ENCODE measurements around the gene DENND4A. TPM values are rescaled to one million over a fixed set of nuclear protein-coding genes. Genes with fewer than 3 reads are reported as not detected.

The DENND4A gene
- total and polyA plus RNA-seq, 9 of the 15 experiments (the other 6 are each of a cell fraction or from before 2014, with no cell fraction given) = 6.8 to 32.3 (median 19.9) TPM

GRCh38 chr15:65839985-65840384, 47.9 kb upstream of the DENND4A start:
- H3K4me3 ChIP-seq = no peak overlapping the region
- H3K9ac ChIP-seq (ENCODE audit: insufficient read depth in 1 of 2, low read depth in 2 of 2, low read length in 2 of 2) = 0 out of 4 replicates have a peak overlapping the region, but pooled peaks of 1 of the 2 experiments have one; percentile 13
- peak overlapping the region; percentile 52; the same call in 1 of the 2 replicates for H2AFZ ChIP-seq (ENCODE audit: low read depth, low read length)
- peak overlapping the region; percentile 46; the same call in 2 of the 3 replicates for H3K27ac ChIP-seq (ENCODE audit: extremely low read depth, low read depth, low read length)
- DNase-seq (ENCODE audit: extremely low read depth in 1 of 4, low spot score in 3 of 4) (no peak), ATAC-seq (no peak), FAIRE-seq (no peak)
- in situ Hi-C loops (cut with MboI) = no loop called here
- intact Hi-C loops (cut with micrococcal nuclease) = loop anchor here (5.0 kb wide), 1 partner anchor 203 kb away; no protein-coding TSS in a partner anchor
- H3K36me3 ChIP-seq (ENCODE audit: control insufficient read depth, insufficient read depth, low read length) = no peaks in the 10 kb centered on the region
- no peaks in the 10 kb centered on the region for H3K27me3 ChIP-seq (ENCODE audit: control insufficient read depth in 2 of 2, insufficient read depth in 2 of 2, low read length in 2 of 2)
- BruUV-seq (replicated peaks) = no TSS peak
- CTCF ChIA-PET (ENCODE audit: low intra/inter-chr PET ratio) = no interaction called here
- 30% methylated on average over 4 of the region's 4 CpGs for WGBS (ENCODE audit: insufficient coverage, low coverage, missing lambda C conversion rate)
- no peaks in the 10 kb centered on the region for H3K9me3 ChIP-seq (replicated peaks; ENCODE audit: control insufficient read depth, insufficient read depth, low read depth, low read length)
- no peaks in the 10 kb centered on the region for H3K79me2 ChIP-seq (ENCODE audit: control insufficient read depth, insufficient read depth, low read length)
- peak overlapping the region; percentile 43; the same call in 1 of the 2 replicates for H3K4me2 ChIP-seq (ENCODE audit: insufficient read depth, low read length)
- H3K4me1 ChIP-seq (replicated peaks in 1 of 2; ENCODE audit: control insufficient read depth in 2 of 2, insufficient read depth in 2 of 2, low read length in 2 of 2) = peaks cover 14 to 40% of the 10 kb centered on the region in 2 experiments
- no peaks in the 10 kb centered on the region for H4K20me1 ChIP-seq (replicated peaks; ENCODE audit: control insufficient read depth, insufficient read depth, low read length)
- POLR2A ChIA-PET = interaction anchor here (0.7 to 1.3 kb wide), 2 partner anchors 15 to 1566 kb away, joined by 3 read pairs; no protein-coding TSS in a partner anchor
- H3K9me1 ChIP-seq (ENCODE audit: control insufficient read depth, insufficient read depth, low read length) = no peaks in the 10 kb centered on the region
- TF ChIP-seq ZBTB2 (IDR thresholded peaks at IDR 0.05) (0 out of 2 replicates have a peak, but pooled peaks have one; percentile 17), STAT5A (IDR thresholded peaks at IDR 0.05; ENCODE audit: borderline replicate concordance, low read length) (no peak), L3MBTL2 (IDR thresholded peaks at IDR 0.05) (peak; percentile 1; the same call in 1 of the 2 replicates), ZNF133 (CRISPR knock-in tag; IDR thresholded peaks at IDR 0.05) (no peak), ZBTB49 (CRISPR knock-in tag; IDR thresholded peaks at IDR 0.05; ENCODE audit: borderline replicate concordance) (no peak), CXXC5 (CRISPR knock-in tag; IDR thresholded peaks at IDR 0.05) (no peak), NONO (IDR thresholded peaks at IDR 0.05; ENCODE audit: low read depth in 2 of 2, low read length in 1 of 2) (no peak), ZNF592 (IDR thresholded peaks at IDR 0.05) (peak; percentile 63), DNMT1 (IDR thresholded peaks at IDR 0.05) (no peak), PREB (CRISPR knock-in tag; IDR thresholded peaks at IDR 0.05) (no peak), DMBX1 (CRISPR knock-in tag; IDR thresholded peaks at IDR 0.05; ENCODE audit: borderline replicate concordance) (0 out of 2 replicates have a peak, but pooled peaks have one; percentile 24), LARP7 (IDR thresholded peaks at IDR 0.05) (no peak), NR2C1 (IDR thresholded peaks at IDR 0.05) (no peak), NR2C1 (tag; IDR thresholded peaks at IDR 0.05) (0 out of 2 replicates have a peak, but pooled peaks have one; percentile 19)
